ENCODE data around the gene BORCS8.

- no peak for TF ChIP-seq CTCF (conservative IDR thresholded peaks at IDR 0.05; ENCODE audit: low read length)
- no peak for TF ChIP-seq EZH2phosphoT487 (IDR thresholded peaks at IDR 0.05; ENCODE audit: borderline replicate concordance)
Measured at GRCh38 chr19:19223636-19224035, 31.7 kb upstream of the BORCS8 start.
